ENCODE results near the gene KIAA0825.
"Not testable (repeated sequence)": the region's sequence is repeated elsewhere in the genome, so short reads cannot be mapped to it uniquely, and the experiment has no call there.

The KIAA0825 gene

DNA sequence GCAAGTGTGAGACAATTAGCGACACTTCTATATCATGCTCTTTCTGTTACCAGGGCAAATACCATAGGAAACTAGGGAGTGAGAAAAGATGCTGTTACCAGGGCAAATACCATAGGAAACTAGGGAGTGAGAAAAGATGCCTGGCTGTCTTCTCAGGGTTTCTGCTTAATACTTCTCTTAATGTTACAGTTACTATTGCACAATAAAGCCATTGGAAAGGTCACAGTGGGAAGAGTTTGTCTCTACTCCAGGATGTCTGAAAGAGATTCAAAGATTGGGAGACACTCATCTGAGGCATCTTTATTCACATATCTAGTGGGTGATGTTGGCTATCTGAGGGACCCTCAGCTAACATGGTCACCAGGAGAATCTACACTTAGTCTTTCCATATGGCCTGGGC, 445.3 kb downstream of the KIAA0825 start:
- Histone ChIP-seq H3K4me2 (ENCODE audit: low read length) (no peak overlapping the region), H3K79me2 (ENCODE audit: control insufficient read depth, low read length) (no peaks in the 10 kb centered on the region), H3K4me1 (ENCODE audit: control insufficient read depth, low read length) (no peaks in the 10 kb centered on the region), H3K27ac (ENCODE audit: low read depth, low read length) (no peak overlapping the region), H3F3A (ENCODE audit: control insufficient read depth, insufficient read depth) (no peaks in the 10 kb centered on the region), H3K9me3 (ENCODE audit: control insufficient read depth, insufficient read depth, low read length) (no peaks in the 10 kb centered on the region), H3K27me3 (ENCODE audit: control insufficient read depth, low read length) (no peaks in the 10 kb centered on the region), H3K4me3 (ENCODE audit: low read length) (no peak overlapping the region), H4K20me1 (ENCODE audit: control insufficient read depth, insufficient read depth, low read depth, low read length) (no peaks in the 10 kb centered on the region), H3K9me2 (replicated peaks; ENCODE audit: control insufficient read depth, low read length) (no peaks in the 10 kb centered on the region), H3K36me3 (ENCODE audit: control insufficient read depth, low read length) (no peaks in the 10 kb centered on the region)
- no peak for TF ChIP-seq EZH2phosphoT487 (IDR thresholded peaks at IDR 0.05; ENCODE audit: borderline replicate concordance, low read length)
- TF ChIP-seq, protein P1, sequence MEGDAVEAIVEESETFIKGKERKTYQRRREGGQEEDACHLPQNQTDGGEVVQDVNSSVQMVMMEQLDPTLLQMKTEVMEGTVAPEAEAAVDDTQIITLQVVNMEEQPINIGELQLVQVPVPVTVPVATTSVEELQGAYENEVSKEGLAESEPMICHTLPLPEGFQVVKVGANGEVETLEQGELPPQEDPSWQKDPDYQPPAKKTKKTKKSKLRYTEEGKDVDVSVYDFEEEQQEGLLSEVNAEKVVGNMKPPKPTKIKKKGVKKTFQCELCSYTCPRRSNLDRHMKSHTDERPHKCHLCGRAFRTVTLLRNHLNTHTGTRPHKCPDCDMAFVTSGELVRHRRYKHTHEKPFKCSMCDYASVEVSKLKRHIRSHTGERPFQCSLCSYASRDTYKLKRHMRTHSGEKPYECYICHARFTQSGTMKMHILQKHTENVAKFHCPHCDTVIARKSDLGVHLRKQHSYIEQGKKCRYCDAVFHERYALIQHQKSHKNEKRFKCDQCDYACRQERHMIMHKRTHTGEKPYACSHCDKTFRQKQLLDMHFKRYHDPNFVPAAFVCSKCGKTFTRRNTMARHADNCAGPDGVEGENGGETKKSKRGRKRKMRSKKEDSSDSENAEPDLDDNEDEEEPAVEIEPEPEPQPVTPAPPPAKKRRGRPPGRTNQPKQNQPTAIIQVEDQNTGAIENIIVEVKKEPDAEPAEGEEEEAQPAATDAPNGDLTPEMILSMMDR (IDR thresholded peaks at IDR 0.05; ENCODE audit: low read depth, low read length, poor library complexity, severe bottlenecking): no peak

DNA sequence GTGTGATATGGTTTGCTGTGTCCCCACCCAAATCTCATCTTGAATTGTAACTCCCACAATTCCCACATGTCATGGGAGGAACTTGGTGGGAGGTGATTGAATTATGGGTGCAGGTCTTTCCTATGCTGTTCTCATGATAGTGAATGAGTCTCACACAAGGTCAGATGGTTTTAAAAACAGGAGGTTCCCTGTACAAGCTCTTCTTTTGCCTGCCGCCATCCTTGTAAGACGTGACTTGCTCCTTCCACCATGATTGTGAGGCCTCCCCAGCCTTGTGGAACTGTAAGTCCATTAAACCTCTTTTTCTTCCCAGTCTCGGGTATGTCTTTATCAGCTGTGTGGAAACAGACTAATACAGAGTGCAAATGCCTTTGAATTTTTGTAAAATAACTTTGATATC, 447.3 kb downstream of the KIAA0825 start:
- not testable (repeated sequence) for H3K9me2 ChIP-seq (replicated peaks; ENCODE audit: control insufficient read depth, low read length); H4K20me1 ChIP-seq (ENCODE audit: control insufficient read depth, insufficient read depth, low read depth, low read length); H3K4me3 ChIP-seq (ENCODE audit: low read length); H3K79me2 ChIP-seq (ENCODE audit: control insufficient read depth, low read length); H3K4me2 ChIP-seq (ENCODE audit: low read length); H3K4me1 ChIP-seq (ENCODE audit: control insufficient read depth, low read length); H3K27ac ChIP-seq (ENCODE audit: low read depth, low read length); H3K27me3 ChIP-seq (ENCODE audit: control insufficient read depth, low read length); H3F3A ChIP-seq (ENCODE audit: control insufficient read depth, insufficient read depth); H3K9me3 ChIP-seq (ENCODE audit: control insufficient read depth, insufficient read depth, low read length); H3K36me3 ChIP-seq (ENCODE audit: control insufficient read depth, low read length)

DNA sequence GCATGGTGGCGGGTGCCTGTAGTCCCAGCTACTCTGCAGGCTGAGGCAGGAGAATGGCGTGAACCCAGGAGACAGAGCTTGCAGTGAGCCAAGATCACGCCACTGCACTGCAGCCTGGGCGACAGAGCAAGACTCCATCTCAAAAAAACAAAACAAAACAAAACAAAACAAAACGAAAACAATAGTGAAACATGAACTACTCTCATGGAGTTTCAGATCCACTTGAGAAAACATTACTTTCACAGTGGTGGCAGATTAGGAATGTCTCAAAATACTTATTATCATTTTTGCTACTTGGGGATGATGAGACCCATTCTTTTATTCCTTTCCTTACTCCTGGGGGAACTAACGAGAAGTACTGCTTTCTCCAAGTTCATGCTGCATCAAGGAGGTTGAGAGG, 448.2 kb downstream of the KIAA0825 start:
- not testable (repeated sequence) for H3K27me3 ChIP-seq (ENCODE audit: control insufficient read depth, low read length); H3K4me2 ChIP-seq (ENCODE audit: low read length); H3K9me2 ChIP-seq (replicated peaks; ENCODE audit: control insufficient read depth, low read length); H3K79me2 ChIP-seq (ENCODE audit: control insufficient read depth, low read length); H3K9me3 ChIP-seq (ENCODE audit: control insufficient read depth, insufficient read depth, low read length); H3F3A ChIP-seq (ENCODE audit: control insufficient read depth, insufficient read depth); H4K20me1 ChIP-seq (ENCODE audit: control insufficient read depth, insufficient read depth, low read depth, low read length); H3K36me3 ChIP-seq (ENCODE audit: control insufficient read depth, low read length); H3K4me3 ChIP-seq (ENCODE audit: low read length); H3K27ac ChIP-seq (ENCODE audit: low read depth, low read length); H3K4me1 ChIP-seq (ENCODE audit: control insufficient read depth, low read length)

DNA sequence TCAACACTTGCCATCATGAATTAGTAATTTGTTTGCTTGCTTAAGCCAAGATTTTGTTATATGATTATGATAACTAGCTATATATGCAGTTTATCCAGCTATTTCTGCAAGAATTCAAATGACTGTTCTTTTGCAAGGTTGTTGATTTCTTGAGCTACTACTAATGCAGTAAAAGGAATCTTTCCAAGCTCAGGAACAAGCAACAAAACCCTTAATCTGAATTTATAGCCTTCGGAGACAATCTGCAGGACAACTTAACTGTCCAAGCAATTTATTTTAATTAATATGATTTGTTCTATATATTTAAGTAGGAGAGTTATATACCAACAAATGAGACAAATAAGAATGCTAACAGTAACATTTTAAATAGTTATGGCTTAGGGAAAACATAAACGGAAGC, 450.3 kb downstream of the KIAA0825 start:
- TF ChIP-seq EZH2phosphoT487 (IDR thresholded peaks at IDR 0.05; ENCODE audit: borderline replicate concordance, low read length): no peak
- TF ChIP-seq, protein P1 (IDR thresholded peaks at IDR 0.05; ENCODE audit: low read depth, low read length, poor library complexity, severe bottlenecking): no peak
- Histone ChIP-seq H3K36me3 (ENCODE audit: control insufficient read depth, low read length) (no peaks in the 10 kb centered on the region), H3K79me2 (ENCODE audit: control insufficient read depth, low read length) (no peaks in the 10 kb centered on the region), H3F3A (ENCODE audit: control insufficient read depth, insufficient read depth) (no peaks in the 10 kb centered on the region), H3K27me3 (ENCODE audit: control insufficient read depth, low read length) (no peaks in the 10 kb centered on the region), H3K9me3 (ENCODE audit: control insufficient read depth, insufficient read depth, low read length) (no peaks in the 10 kb centered on the region), H3K4me1 (ENCODE audit: control insufficient read depth, low read length) (no peaks in the 10 kb centered on the region), H3K4me2 (ENCODE audit: low read length) (no peak overlapping the region), H3K27ac (ENCODE audit: low read depth, low read length) (no peak overlapping the region), H4K20me1 (ENCODE audit: control insufficient read depth, insufficient read depth, low read depth, low read length) (no peaks in the 10 kb centered on the region), H3K9me2 (replicated peaks; ENCODE audit: control insufficient read depth, low read length) (no peaks in the 10 kb centered on the region), H3K4me3 (ENCODE audit: low read length) (no peak overlapping the region)
